Head of caudate nucleus (tissue), 42 donors: ENCODE data around the gene OR2T27.
"Not testable (repeated sequence)": the region's sequence is repeated elsewhere in the genome, so short reads cannot be mapped to it uniquely, and the experiment has no call there.

ENCODE experiments used
- DNase-seq, 42 donors: peaks; one replicate each; pipeline versions ENCODE4 v3.0.0 to v3.0.0-alpha.2; 2020 to 2021; ENCODE audit warnings: mixed read lengths in 7 of 42
- intact Hi-C: fragments of 100-400 bp; cut with DNase I; formaldehyde crosslinking; loops from one replicate; pipeline ENCODE4 v1.15.0; 2022

Gene OR2T27

GRCh38 chr1:248655354-248655753, at the start of gene OR2T27:
TSS of gene OR2T27 (minus strand) at chr1:248655528. CDS start at chr1:248650884, 4,644 bp downstream.
- DNase-seq, intact Hi-C loops: not testable (repeated sequence)

- intact Hi-C loops = no loop called here
Observed at GRCh38 chr1:248704606-248705005, 49.3 kb upstream of the OR2T27 start.

GRCh38 chr1:248703674-248704073, 48.3 kb upstream of the OR2T27 start:
- DNase-seq = no peak
- intact Hi-C loops = no loop called here

More at GRCh38 chr1:248704606-248705005, 49.3 kb upstream of the OR2T27 start:
- DNase-seq = no peak

- no peak for DNase-seq
- intact Hi-C loops = no loop called here
Observed at GRCh38 chr1:248702714-248703113, 47.4 kb upstream of the OR2T27 start, which contains the start of gene OR14I1. TSS of gene OR14I1 (minus strand) at chr1:248702766.

- DNase-seq = no peak
- intact Hi-C loops = no loop called here
Observed at GRCh38 chr1:248699099-248699498, 43.8 kb upstream of the OR2T27 start.

- intact Hi-C loops = no loop called here
- DNase-seq = no peak
Observed at GRCh38 chr1:248697907-248698306, 42.6 kb upstream of the OR2T27 start.

GRCh38 chr1:248696774-248697173, 41.4 kb upstream of the OR2T27 start:
- peak in 3 of 42 donors; percentile 7 to 43 (median 32) for DNase-seq
- intact Hi-C loops = no loop called here

GRCh38 chr1:248696261-248696660, 40.9 kb upstream of the OR2T27 start:
- DNase-seq = peak in 11 of 42 donors; percentile 14 to 57 (median 25)
- intact Hi-C loops = no loop called here

- intact Hi-C loops = no loop called here
- DNase-seq = no peak
Observed at GRCh38 chr1:248695451-248696132, 40.3 kb upstream of the OR2T27 start.

GRCh38 chr1:248691567-248692155, 36.3 kb upstream of the OR2T27 start:
- intact Hi-C loops = no loop called here
- no peak for DNase-seq

GRCh38 chr1:248688527-248689298, 33.4 kb upstream of the OR2T27 start:
- intact Hi-C loops = no loop called here
- DNase-seq = no peak

- intact Hi-C loops = no loop called here
- no peak for DNase-seq
Observed at GRCh38 chr1:248686815-248687214, 31.5 kb upstream of the OR2T27 start.

GRCh38 chr1:248681651-248682050, 26.3 kb upstream of the OR2T27 start:
- no peak for DNase-seq
- intact Hi-C loops = no loop called here

GRCh38 chr1:248670003-248670402, 14.7 kb upstream of the OR2T27 start:
- intact Hi-C loops = loop anchor here (5.0 kb wide), 1 partner anchor 42 kb away; no protein-coding TSS in a partner anchor
- no peak for DNase-seq

- intact Hi-C loops, DNase-seq: not testable (repeated sequence)
Observed at GRCh38 chr1:248663453-248664328, 8.4 kb upstream of the OR2T27 start.

GRCh38 chr1:248656797-248657196, 1.5 kb upstream of the OR2T27 start:
- DNase-seq, intact Hi-C loops: not testable (repeated sequence)

GRCh38 chr1:248648770-248649536, 6.4 kb downstream of the OR2T27 start:
- intact Hi-C loops = not testable (repeated sequence)

GRCh38 chr1:248645178-248645577, 10.2 kb downstream of the OR2T27 start, which contains the start of gene OR2T35:
TSS of gene OR2T35 (minus strand) at chr1:248645278. CDS start at chr1:248639258, 6,020 bp downstream.
- DNase-seq, intact Hi-C loops: not testable (repeated sequence)

More at GRCh38 chr1:248648770-248649536, 6.4 kb downstream of the OR2T27 start:
- not testable (repeated sequence) for DNase-seq
